ENCODE results near the gene DCP2.

DCP2 gene

GRCh38 chr5:112967520-112968083, 9.0 kb upstream of the DCP2 start:
- TF ChIP-seq, protein P1, sequence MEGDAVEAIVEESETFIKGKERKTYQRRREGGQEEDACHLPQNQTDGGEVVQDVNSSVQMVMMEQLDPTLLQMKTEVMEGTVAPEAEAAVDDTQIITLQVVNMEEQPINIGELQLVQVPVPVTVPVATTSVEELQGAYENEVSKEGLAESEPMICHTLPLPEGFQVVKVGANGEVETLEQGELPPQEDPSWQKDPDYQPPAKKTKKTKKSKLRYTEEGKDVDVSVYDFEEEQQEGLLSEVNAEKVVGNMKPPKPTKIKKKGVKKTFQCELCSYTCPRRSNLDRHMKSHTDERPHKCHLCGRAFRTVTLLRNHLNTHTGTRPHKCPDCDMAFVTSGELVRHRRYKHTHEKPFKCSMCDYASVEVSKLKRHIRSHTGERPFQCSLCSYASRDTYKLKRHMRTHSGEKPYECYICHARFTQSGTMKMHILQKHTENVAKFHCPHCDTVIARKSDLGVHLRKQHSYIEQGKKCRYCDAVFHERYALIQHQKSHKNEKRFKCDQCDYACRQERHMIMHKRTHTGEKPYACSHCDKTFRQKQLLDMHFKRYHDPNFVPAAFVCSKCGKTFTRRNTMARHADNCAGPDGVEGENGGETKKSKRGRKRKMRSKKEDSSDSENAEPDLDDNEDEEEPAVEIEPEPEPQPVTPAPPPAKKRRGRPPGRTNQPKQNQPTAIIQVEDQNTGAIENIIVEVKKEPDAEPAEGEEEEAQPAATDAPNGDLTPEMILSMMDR (conservative IDR thresholded peaks at IDR 0.05): no peak
- TF ChIP-seq ZFX (IDR thresholded peaks at IDR 0.05): no peak
- H3K27ac ChIP-seq: no peak overlapping the region

DNA sequence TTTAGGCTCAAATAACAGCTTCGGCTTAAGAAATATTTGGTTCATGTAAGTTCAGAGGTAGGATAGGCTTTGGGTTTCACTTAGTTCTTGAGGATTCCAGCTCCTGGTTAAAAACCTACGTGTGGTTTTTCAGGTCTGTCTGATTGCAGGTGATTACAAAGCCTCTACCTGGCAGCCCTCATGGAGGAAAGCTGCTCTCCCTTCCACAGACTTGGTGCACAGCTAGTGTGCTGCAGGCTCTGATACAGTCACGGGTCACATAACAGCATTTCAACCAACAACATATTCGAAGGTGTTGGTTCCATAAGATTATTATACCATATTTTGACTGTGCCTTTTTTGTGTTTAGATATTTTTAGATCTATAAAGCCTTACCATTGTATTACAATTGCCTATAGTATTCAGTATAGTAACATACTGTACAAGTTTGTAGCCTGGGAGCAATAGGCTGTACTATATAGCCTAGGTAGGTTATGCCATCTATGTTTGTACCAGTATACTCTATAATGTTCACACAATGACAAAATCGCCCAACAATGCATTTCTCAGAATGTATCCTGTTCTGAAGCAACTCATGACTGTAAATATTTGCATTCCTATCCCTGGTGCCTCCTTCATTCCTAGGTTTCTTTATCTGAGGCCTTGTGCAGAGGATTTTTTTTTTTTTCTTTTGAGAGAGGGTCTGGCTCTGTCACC, 8.0 kb upstream of the DCP2 start:
- H3K27ac ChIP-seq: 0 out of 2 replicates have a peak overlapping the region, but pooled peaks have one; percentile 4
- TF ChIP-seq, protein P1 (conservative IDR thresholded peaks at IDR 0.05): no peak
- TF ChIP-seq ZFX (IDR thresholded peaks at IDR 0.05): no peak

DNA sequence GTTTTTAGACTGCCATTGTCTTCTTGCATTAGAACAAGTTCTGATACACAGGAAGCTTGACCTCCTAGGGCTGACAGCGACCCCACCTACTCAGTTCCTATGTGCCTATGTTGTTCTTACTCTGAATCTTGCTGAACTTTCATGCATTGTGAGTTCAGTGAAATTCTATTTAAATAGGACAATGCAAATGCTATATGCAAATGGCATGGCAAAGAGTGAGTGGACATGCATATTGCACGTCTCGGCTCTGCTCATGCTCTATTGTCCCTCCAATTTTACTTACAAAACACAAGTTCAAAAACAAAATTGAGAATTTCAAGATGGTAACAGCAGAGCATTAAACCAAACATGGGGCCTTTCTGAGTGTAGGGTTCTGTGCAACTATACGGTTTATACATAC, 5.3 kb upstream of the DCP2 start:
- H3K27ac ChIP-seq: no peak overlapping the region
- no peak for TF ChIP-seq ZFX (IDR thresholded peaks at IDR 0.05)

GRCh38 chr5:112973036-112973435, 3.6 kb upstream of the DCP2 start:
- TF ChIP-seq, protein P1 (conservative IDR thresholded peaks at IDR 0.05): no peak
- no peak overlapping the region for H3K27ac ChIP-seq

- TF ChIP-seq, protein P1 (conservative IDR thresholded peaks at IDR 0.05): no peak
- TF ChIP-seq ZFX (IDR thresholded peaks at IDR 0.05): no peak
- H3K27ac ChIP-seq: no peak overlapping the region
Observed at GRCh38 chr5:112973904-112974303, 2.7 kb upstream of the DCP2 start.

GRCh38 chr5:112974901-112975300, 1.7 kb upstream of the DCP2 start:
- TF ChIP-seq, protein P1 (conservative IDR thresholded peaks at IDR 0.05): no peak
- no peak for TF ChIP-seq ZFX (IDR thresholded peaks at IDR 0.05)

GRCh38 chr5:112975721-112976431, 722 bp upstream of the DCP2 start:
- H3K27ac ChIP-seq: peak overlapping the region; percentile 80
- no peak for TF ChIP-seq ZFX (IDR thresholded peaks at IDR 0.05)
- TF ChIP-seq, protein P1 (conservative IDR thresholded peaks at IDR 0.05): no peak

More at GRCh38 chr5:112974901-112975300, 1.7 kb upstream of the DCP2 start:
- H3K27ac ChIP-seq: no peak overlapping the region

Measured in C4-2B (cell line).